A673 (cell line): Measurements from ENCODE around the gene RANBP3.

Experiments
- EZH2 ChIP-seq: fragments of 200-600 bp; sonication (generic); IDR thresholded peaks from 2 replicates; pipeline ENCODE4 v1.6.1; 2017; ENCODE audit warnings: borderline replicate concordance, low read depth, mild to moderate bottlenecking, mixed read lengths, antibody characterized with exemption, low read length; ENCODE audit not compliant: poor library complexity, severe bottlenecking
- TF ChIP-seq, protein P1 (sequence below): fragments of 300-800, 200-600 bp; sonication (generic); conservative IDR thresholded peaks from 2 replicates; pipeline ENCODE4 v1.5.1; 2017; ENCODE audit warnings: low read depth, mild to moderate bottlenecking, antibody characterized with exemption, low read length, moderate library complexity, mixed read lengths

DNA sequence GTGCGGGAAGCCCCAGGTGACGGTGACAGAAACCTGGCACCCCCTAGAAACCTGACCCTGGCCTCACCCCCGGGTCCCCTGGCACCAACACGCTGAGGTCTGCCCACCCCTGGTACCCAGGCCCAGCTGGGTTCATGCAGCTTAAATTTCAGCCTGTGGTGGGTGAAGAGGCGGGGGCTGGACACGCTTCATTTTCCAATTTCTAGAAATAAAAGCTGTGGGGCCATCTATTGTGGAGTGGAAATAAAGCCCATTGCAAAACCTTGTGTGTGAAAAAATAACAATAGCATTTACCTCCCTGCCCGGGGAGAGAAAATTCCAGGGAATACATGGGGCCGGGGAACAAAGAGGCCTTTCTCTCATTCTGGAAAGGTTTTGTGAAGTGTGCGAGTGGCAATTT is 100.1 kb downstream of the RANBP3 start:
- TF ChIP-seq EZH2 = no peak
- TF ChIP-seq, protein P1, sequence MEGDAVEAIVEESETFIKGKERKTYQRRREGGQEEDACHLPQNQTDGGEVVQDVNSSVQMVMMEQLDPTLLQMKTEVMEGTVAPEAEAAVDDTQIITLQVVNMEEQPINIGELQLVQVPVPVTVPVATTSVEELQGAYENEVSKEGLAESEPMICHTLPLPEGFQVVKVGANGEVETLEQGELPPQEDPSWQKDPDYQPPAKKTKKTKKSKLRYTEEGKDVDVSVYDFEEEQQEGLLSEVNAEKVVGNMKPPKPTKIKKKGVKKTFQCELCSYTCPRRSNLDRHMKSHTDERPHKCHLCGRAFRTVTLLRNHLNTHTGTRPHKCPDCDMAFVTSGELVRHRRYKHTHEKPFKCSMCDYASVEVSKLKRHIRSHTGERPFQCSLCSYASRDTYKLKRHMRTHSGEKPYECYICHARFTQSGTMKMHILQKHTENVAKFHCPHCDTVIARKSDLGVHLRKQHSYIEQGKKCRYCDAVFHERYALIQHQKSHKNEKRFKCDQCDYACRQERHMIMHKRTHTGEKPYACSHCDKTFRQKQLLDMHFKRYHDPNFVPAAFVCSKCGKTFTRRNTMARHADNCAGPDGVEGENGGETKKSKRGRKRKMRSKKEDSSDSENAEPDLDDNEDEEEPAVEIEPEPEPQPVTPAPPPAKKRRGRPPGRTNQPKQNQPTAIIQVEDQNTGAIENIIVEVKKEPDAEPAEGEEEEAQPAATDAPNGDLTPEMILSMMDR = no peak
